HCT116 (cell line): Measurements from ENCODE around the gene PRCC.

Source experiments
- EZH2 ChIP-seq: fragments of 200-600 bp; sonication (generic); IDR thresholded peaks from 2 replicates; pipeline ENCODE4 v1.6.1; 2017; ENCODE audit warnings: antibody characterized with exemption, mixed run types
- JUND ChIP-seq: IDR thresholded peaks from 2 replicates; pipeline ENCODE4 v1.6.1; 2012
- POLR2A ChIP-seq: IDR thresholded peaks from 2 replicates; pipeline ENCODE4 v1.7.0; 2011; ENCODE audit warnings: borderline replicate concordance; ENCODE audit not compliant: insufficient read depth, insufficient read length; ENCODE audit errors: extremely low read depth
- POLR2AphosphoS5 ChIP-seq: IDR thresholded peaks from 2 replicates; pipeline ENCODE4 v1.6.1; 2011; ENCODE audit warnings: mild to moderate bottlenecking, low read depth, low read length, moderate library complexity
- RAD21 ChIP-seq: IDR thresholded peaks from 2 replicates; pipeline ENCODE4 v1.6.1; 2012; ENCODE audit warnings: low read depth, mild to moderate bottlenecking
- SRF ChIP-seq: IDR thresholded peaks from 2 replicates; pipeline ENCODE4 v1.6.1; 2012; ENCODE audit warnings: low read depth
- ZFX ChIP-seq: fragments of 450-650 bp; IDR thresholded peaks from 2 replicates; pipeline ENCODE4 v1.6.1; 2017
- ZNF274 ChIP-seq: fragments of 200-500 bp; sonication (Bioruptor generic); IDR thresholded peaks from 2 replicates; pipeline ENCODE4 v1.6.1; 2014; ENCODE audit warnings: mild to moderate bottlenecking, low read depth, low read length, inconsistent platforms
- TF ChIP-seq, protein P1 (sequence below), 3 experiments: fragments of 200-600 bp in 1 of 3; sonication (generic) in 1 of 3; IDR thresholded peaks in 2 of 3; conservative IDR thresholded peaks in 1 of 3; 2 replicates each; pipeline ENCODE4 v1.5.1; 2012 to 2017; ENCODE audit warnings: low read depth in 2 of 3, low read length in 2 of 3, antibody characterized with exemption in 1 of 3, borderline replicate concordance in 1 of 3, control low read depth in 1 of 3, mild to moderate bottlenecking in 1 of 3, mixed read lengths in 1 of 3, mixed run types in 1 of 3, moderate library complexity in 1 of 3; ENCODE audit not compliant: insufficient read depth in 1 of 3
- TF ChIP-seq, protein P2 (sequence below): IDR thresholded peaks from 2 replicates; pipeline ENCODE4 v1.6.1; 2012
- TF ChIP-seq, protein P3 (sequence below): IDR thresholded peaks from 2 replicates; pipeline ENCODE4 v1.6.1; 2012

DNA sequence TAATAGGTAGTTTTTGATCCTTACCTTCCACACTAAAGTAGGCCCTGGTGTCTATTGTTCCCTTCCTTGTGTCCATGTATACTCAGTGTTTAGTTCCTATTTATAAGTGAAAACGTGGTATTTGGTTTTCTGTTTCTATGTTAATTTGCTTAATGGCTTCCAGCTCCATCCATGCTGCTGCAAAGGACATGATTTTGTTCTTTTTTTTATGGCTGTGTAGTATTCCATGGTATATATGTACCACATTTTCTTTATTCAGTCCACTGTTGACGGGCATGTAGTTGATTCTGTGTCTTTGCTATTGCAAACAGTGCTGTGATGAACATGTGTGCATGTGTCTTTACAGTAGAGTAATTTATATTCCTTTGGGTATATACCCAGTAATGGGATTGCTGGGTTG lies 20.8 kb downstream of the PRCC start:
- TF ChIP-seq RAD21 (no peak), SRF (no peak), POLR2AphosphoS5 (no peak), POLR2A (no peak), ZNF274 (no peak), ZFX (no peak), EZH2 (no peak), JUND (no peak)
- TF ChIP-seq, protein P1, sequence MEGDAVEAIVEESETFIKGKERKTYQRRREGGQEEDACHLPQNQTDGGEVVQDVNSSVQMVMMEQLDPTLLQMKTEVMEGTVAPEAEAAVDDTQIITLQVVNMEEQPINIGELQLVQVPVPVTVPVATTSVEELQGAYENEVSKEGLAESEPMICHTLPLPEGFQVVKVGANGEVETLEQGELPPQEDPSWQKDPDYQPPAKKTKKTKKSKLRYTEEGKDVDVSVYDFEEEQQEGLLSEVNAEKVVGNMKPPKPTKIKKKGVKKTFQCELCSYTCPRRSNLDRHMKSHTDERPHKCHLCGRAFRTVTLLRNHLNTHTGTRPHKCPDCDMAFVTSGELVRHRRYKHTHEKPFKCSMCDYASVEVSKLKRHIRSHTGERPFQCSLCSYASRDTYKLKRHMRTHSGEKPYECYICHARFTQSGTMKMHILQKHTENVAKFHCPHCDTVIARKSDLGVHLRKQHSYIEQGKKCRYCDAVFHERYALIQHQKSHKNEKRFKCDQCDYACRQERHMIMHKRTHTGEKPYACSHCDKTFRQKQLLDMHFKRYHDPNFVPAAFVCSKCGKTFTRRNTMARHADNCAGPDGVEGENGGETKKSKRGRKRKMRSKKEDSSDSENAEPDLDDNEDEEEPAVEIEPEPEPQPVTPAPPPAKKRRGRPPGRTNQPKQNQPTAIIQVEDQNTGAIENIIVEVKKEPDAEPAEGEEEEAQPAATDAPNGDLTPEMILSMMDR (IDR thresholded peaks at IDR 0.05 in 2 of 3, conservative IDR thresholded peaks at IDR 0.05 in 1 of 3; ENCODE audit: borderline replicate concordance in 1 of 3, insufficient read depth in 1 of 3, low read depth in 2 of 3, low read length in 2 of 3) = no peak
- TF ChIP-seq, protein P2, sequence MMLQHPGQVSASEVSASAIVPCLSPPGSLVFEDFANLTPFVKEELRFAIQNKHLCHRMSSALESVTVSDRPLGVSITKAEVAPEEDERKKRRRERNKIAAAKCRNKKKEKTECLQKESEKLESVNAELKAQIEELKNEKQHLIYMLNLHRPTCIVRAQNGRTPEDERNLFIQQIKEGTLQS = no peak
- TF ChIP-seq, protein P3, sequence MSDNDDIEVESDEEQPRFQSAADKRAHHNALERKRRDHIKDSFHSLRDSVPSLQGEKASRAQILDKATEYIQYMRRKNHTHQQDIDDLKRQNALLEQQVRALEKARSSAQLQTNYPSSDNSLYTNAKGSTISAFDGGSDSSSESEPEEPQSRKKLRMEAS = no peak
